Liver (tissue), 9 donors: ENCODE data around the gene FHL5. TPM values are rescaled to one million over a fixed set of nuclear protein-coding genes. Genes with fewer than 3 reads are reported as not detected.
A peak's percentile ranks its signal among the peaks of the same experiment; 100 is the strongest.

Source experiments
- DNase-seq: peaks from one replicate; pipeline ENCODE4 v3.0.0-alpha.2; 2017; ENCODE audit warnings: low spot score
- H3K27ac ChIP-seq, 2 donors: one replicate each; pipeline ENCODE4 v1.7.0; 2013; ENCODE audit warnings: inconsistent platforms in 2 of 2, low read length in 2 of 2, control low read depth in 1 of 2, low read depth in 1 of 2, mild to moderate bottlenecking in 1 of 2
- H3K27me3 ChIP-seq, 4 donors: one replicate each; pipeline versions ENCODE4 v1.6.1 to v1.7.0; 2013; ENCODE audit warnings: low read length in 3 of 4, inconsistent platforms in 1 of 4, mild to moderate bottlenecking in 1 of 4, moderate library complexity in 1 of 4; ENCODE audit not compliant: control insufficient read depth in 4 of 4, insufficient read depth in 4 of 4
- H3K36me3 ChIP-seq, 4 donors: one replicate each; pipeline versions ENCODE4 v1.6.1 to v1.7.0; 2013; ENCODE audit warnings: low read length in 3 of 4, mild to moderate bottlenecking in 3 of 4, low read depth in 1 of 4, moderate library complexity in 1 of 4; ENCODE audit not compliant: control insufficient read depth in 4 of 4, insufficient read depth in 3 of 4
- H3K4me1 ChIP-seq, 4 donors: one replicate each; pipeline versions ENCODE4 v1.6.1 to v1.7.0; 2013; ENCODE audit warnings: low read length in 3 of 4, mild to moderate bottlenecking in 3 of 4, moderate library complexity in 1 of 4; ENCODE audit not compliant: control insufficient read depth in 4 of 4, insufficient read depth in 4 of 4
- H3K4me3 ChIP-seq, 3 donors: one replicate each; pipeline versions ENCODE4 v1.6.1 to v1.7.0; 2013; ENCODE audit warnings: low read length in 3 of 3, control low read depth in 1 of 3, low read depth in 1 of 3, mild to moderate bottlenecking in 1 of 3
- H3K9ac ChIP-seq, 2 donors: one replicate each; pipeline ENCODE4 v1.7.0; 2013; ENCODE audit warnings: low read length in 2 of 2, mild to moderate bottlenecking in 2 of 2, moderate library complexity in 2 of 2, control low read depth in 1 of 2, low read depth in 1 of 2
- H3K9me3 ChIP-seq, 4 donors: one replicate each; pipeline versions ENCODE4 v1.6.1 to v1.7.0; 2013; ENCODE audit warnings: low read length in 3 of 4; ENCODE audit not compliant: control insufficient read depth in 4 of 4
- CTCF ChIP-seq: fragments of 150-350 bp; IDR thresholded peaks from 2 replicates; pipeline ENCODE4 v1.5.1; 2017; ENCODE audit warnings: improper control_type of control experiment, low read depth, low read length; ENCODE audit not compliant: missing input control
- FOXA2 ChIP-seq: IDR thresholded peaks from 2 replicates; pipeline ENCODE4 v1.6.1; 2016; ENCODE audit warnings: antibody characterized with exemption
- GABPA ChIP-seq, 2 donors: IDR thresholded peaks in 1 of 2; conservative IDR thresholded peaks in 1 of 2; 2 replicates each; pipeline ENCODE4 v1.6.1; 2016; ENCODE audit warnings: antibody characterized with exemption in 2 of 2, mild to moderate bottlenecking in 1 of 2, moderate library complexity in 1 of 2
- HNF4A ChIP-seq, 2 donors: conservative IDR thresholded peaks; 2 replicates each; pipeline ENCODE4 v1.6.1; 2016; ENCODE audit warnings: antibody characterized with exemption in 2 of 2, mild to moderate bottlenecking in 2 of 2
- JUND ChIP-seq, 2 donors: IDR thresholded peaks; 2 replicates each; pipeline ENCODE4 v1.6.1; 2016; ENCODE audit warnings: antibody characterized with exemption in 2 of 2
- MAX ChIP-seq: IDR thresholded peaks from 2 replicates; pipeline ENCODE4 v1.6.1; 2016; ENCODE audit warnings: antibody characterized with exemption
- RAD21 ChIP-seq, 2 donors: IDR thresholded peaks; 2 replicates each; pipeline ENCODE4 v1.6.1; 2016; ENCODE audit warnings: antibody characterized with exemption in 2 of 2, mild to moderate bottlenecking in 2 of 2
- REST ChIP-seq: IDR thresholded peaks from 2 replicates; pipeline ENCODE4 v1.6.1; 2016; ENCODE audit warnings: antibody characterized with exemption, mild to moderate bottlenecking
- SP1 ChIP-seq: IDR thresholded peaks from 2 replicates; pipeline ENCODE4 v1.6.1; 2018; ENCODE audit warnings: antibody characterized with exemption, mild to moderate bottlenecking
- YY1 ChIP-seq: IDR thresholded peaks from 2 replicates; pipeline ENCODE4 v1.6.1; 2016; ENCODE audit warnings: antibody characterized with exemption, mild to moderate bottlenecking
- WGBS: extraction: QIAGEN DNeasy Blood & Tissue Kit; methylation state at CpG from one replicate; pipeline ENCODE4 v1.1.7; 2013; 5-methylcytosine and 5-hydroxymethylcytosine counted together
- polyA plus RNA-seq, 2 donors: library from polyadenylated mRNA; stranded (reverse) in 1 of 2; unstranded in 1 of 2; fragments of 200-250 nt in 1 of 2; fragments of >200 nt in 1 of 2; fragmentation: Nextera tagmentation in 1 of 2; extraction: Ambion mirVana in 1 of 2; gene quantifications; one replicate each; pipeline versions ENCODE4 v1.2.1 to v1.2.3, GENCODE V29; 2013 to 2015
- total RNA-seq, 2 donors: library from RNA; depleted of rRNA; stranded (reverse); fragments of >200 nt; gene quantifications; one replicate each; pipeline ENCODE4 v1.2.3, GENCODE V29; 2014
- donor health status: healthy.
- donor health status: healthy.
- donor health status: healthy.
- donor health status: healthy.
- donor health status: healthy.

Gene FHL5
- total and polyA plus RNA-seq, 4 donors, result 0.22 to 0.42 (median 0.33) TPM; not detected in 1

GRCh38 chr6:96542702-96543101 lies 20.2 kb upstream of the FHL5 start:
- Histone ChIP-seq H3K27ac (no peak overlapping the region), H3K9ac (no peak overlapping the region), H3K4me3 (no peak overlapping the region), H3K9me3 (no peaks in the 10 kb centered on the region), H3K4me1 (peaks cover 0 to 3% (median 0%) of the 10 kb centered on the region in 4 donors), H3K27me3 (no peaks in the 10 kb centered on the region), H3K36me3 (peaks cover 2 to 57% (median 45%) of the 10 kb centered on the region in 4 donors)
- no peak for DNase-seq
- TF ChIP-seq RAD21 (IDR thresholded peaks at IDR 0.05) (peak in 1 of 2 donors; percentile 51), FOXA2 (no peak)

- WGBS, result 97% methylated on average over 3 of the region's 3 CpGs
- peaks cover 3 to 60% (median 50%) of the 10 kb centered on the region in 4 donors for H3K36me3 ChIP-seq
- peaks cover 0 to 3% (median 0%) of the 10 kb centered on the region in 4 donors for H3K4me1 ChIP-seq
- no peak overlapping the region for H3K27ac ChIP-seq
- no peaks in the 10 kb centered on the region for H3K9me3 ChIP-seq
- no peak overlapping the region for H3K4me3 ChIP-seq
- DNase-seq, result no peak
- H3K9ac ChIP-seq, result no peak overlapping the region
- TF ChIP-seq CTCF, result no peak
- TF ChIP-seq REST, result no peak
- no peaks in the 10 kb centered on the region for H3K27me3 ChIP-seq
Measured at GRCh38 chr6:96545882-96546281, 17.0 kb upstream of the FHL5 start.

- H3K4me3 ChIP-seq, result no peak overlapping the region
- DNase-seq, result no peak
- TF ChIP-seq HNF4A (conservative IDR thresholded peaks at IDR 0.05) (peak; percentile 30 to 73), YY1 (no peak)
- H3K27ac ChIP-seq, result no peak overlapping the region
- no peaks in the 10 kb centered on the region for H3K27me3 ChIP-seq
- no peaks in the 10 kb centered on the region for H3K9me3 ChIP-seq
- WGBS, result 90% methylated on average over 4 of the region's 4 CpGs
- H3K9ac ChIP-seq, result no peak overlapping the region
- H3K4me1 ChIP-seq, result peaks cover 0 to 3% (median 0%) of the 10 kb centered on the region in 4 donors
- H3K36me3 ChIP-seq, result peaks cover 3 to 67% (median 62%) of the 10 kb centered on the region in 4 donors
Measured at GRCh38 chr6:96547654-96548053, 15.3 kb upstream of the FHL5 start.

- no peaks in the 10 kb centered on the region for H3K27me3 ChIP-seq
Measured at GRCh38 chr6:96554558-96554957, 8.4 kb upstream of the FHL5 start.

More at GRCh38 chr6:96554558-96554957, 8.4 kb upstream of the FHL5 start:
- Histone ChIP-seq H3K27ac (no peak overlapping the region), H3K4me1 (no peaks in the 10 kb centered on the region), H3K9ac (no peak overlapping the region), H3K4me3 (no peak overlapping the region), H3K9me3 (no peaks in the 10 kb centered on the region), H3K36me3 (peaks cover 2 to 54% (median 53%) of the 10 kb centered on the region in 4 donors)
- TF ChIP-seq GABPA (IDR thresholded peaks at IDR 0.05 in 1 of 2, conservative IDR thresholded peaks at IDR 0.05 in 1 of 2), result no peak
- no peak for TF ChIP-seq HNF4A (conservative IDR thresholded peaks at IDR 0.05)
- no peak for TF ChIP-seq CTCF
- no peak for TF ChIP-seq REST
- no peak for TF ChIP-seq SP1
- no peak for TF ChIP-seq YY1
- no peak for TF ChIP-seq RAD21 (IDR thresholded peaks at IDR 0.05)
- no peak for TF ChIP-seq JUND (IDR thresholded peaks at IDR 0.05)
- TF ChIP-seq MAX, result no peak
- TF ChIP-seq FOXA2, result no peak
- DNase-seq, result no peak
- WGBS, result 95% methylated on average over 4 of the region's 4 CpGs
